ENCODE results near the gene HOXB4.
A peak's percentile ranks its signal among the peaks of the same experiment; 100 is the strongest.

HOXB4 gene

GRCh38 chr17:48577946-48578615 is at the start of gene HOXB4:
Gene HOXB4 (minus strand): TSS chr17:48578350. CDS start chr17:48578319, 31 bp downstream.
- DNase-seq: no peak

DNA sequence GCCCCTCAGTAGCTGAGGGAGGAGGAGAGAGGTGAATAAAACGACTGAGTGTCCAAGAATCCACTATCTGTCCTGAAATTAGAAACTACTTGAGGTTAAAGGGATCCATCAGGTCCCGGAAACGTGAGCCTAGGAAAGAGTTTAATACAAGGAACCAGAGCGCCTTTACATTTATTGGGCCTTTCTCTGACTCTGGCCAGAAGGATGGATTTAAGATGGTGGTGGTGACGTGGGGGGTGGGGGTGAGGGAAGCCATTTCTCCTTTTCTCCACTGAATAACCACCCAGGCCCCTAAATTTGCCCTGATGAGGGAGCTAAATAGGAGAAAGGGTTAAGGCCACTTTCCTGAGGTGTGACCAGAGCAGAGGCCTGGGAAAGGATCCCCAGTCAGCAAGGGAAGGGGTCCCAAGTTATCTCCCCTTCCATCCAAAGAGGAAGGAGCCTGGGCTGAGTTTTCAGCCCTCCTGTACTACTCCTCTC is 49.0 kb upstream of the HOXB4 start:
- no peak for DNase-seq

GRCh38 chr17:48626245-48627117 is 48.3 kb upstream of the HOXB4 start, which contains the start of gene HOXB9:
Gene HOXB9 (minus strand): TSS chr17:48626358. CDS start chr17:48626269, 89 bp downstream.
- no peak for DNase-seq

DNA sequence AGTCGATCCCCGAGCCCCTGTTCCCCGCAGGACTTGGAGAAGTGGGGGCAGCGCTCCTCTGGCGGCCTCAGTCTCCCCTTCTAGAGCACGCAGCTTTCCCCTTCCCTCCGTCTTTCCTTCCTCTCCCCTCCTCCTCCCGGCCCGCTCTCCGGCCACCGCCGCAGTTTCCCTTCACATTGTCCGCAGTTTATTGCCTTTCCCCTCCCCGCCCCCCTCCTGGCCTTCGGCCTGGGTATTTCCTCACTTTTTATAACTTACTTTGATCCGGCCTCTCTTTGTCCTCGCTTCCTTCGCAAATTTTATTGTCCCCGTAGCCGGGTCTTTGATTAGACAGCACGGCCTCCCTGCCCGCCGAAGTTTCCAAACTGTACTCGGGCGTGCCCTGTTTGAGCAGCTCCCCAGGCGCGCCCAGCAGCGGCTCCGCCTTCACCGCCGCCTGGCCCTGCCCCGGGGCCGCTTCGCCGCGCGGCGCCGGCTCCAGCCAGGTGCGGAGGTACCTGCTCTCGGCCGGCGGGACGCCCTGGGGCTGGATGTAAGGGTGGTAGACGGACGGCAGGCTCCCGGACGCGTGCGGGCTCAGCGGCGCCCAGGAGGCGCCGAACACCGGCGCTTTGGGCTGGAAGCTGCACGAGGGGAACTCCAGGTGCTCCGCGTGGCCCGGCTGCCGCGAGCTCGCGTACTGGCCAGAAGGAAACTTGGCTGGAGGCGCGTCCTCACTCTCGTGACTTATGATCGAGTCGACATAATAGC is 47.5 kb upstream of the HOXB4 start:
- DNase-seq: peak; percentile 8

- peak; percentile 5 for DNase-seq
These were observed 46.7 kb upstream of the HOXB4 start for GRCh38 chr17:48624544-48625494.

DNA sequence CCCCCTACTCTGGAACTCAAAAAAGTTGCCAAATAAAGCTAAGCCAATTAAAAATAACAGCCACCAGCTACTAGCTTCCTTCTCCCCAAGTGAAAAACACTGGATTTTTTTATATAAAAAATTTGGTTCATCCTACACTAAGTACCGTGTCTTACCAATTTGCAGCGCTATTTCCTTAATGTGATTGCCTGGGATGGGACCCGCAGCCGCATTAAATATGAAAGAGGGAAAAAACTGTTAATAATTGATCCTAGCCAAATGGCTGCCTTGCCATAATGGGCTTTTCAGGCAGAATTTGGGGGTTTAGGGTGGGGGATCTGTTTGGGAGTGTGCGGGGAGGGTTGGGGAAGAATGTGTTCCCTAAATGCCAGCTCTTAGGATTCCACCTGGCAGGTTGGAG is 46.0 kb upstream of the HOXB4 start:
- DNase-seq: no peak

- no peak for DNase-seq
These were observed 45.4 kb upstream of the HOXB4 start for GRCh38 chr17:48623583-48623982.

GRCh38 chr17:48622857-48623256 is 44.7 kb upstream of the HOXB4 start:
- no peak for DNase-seq

DNA sequence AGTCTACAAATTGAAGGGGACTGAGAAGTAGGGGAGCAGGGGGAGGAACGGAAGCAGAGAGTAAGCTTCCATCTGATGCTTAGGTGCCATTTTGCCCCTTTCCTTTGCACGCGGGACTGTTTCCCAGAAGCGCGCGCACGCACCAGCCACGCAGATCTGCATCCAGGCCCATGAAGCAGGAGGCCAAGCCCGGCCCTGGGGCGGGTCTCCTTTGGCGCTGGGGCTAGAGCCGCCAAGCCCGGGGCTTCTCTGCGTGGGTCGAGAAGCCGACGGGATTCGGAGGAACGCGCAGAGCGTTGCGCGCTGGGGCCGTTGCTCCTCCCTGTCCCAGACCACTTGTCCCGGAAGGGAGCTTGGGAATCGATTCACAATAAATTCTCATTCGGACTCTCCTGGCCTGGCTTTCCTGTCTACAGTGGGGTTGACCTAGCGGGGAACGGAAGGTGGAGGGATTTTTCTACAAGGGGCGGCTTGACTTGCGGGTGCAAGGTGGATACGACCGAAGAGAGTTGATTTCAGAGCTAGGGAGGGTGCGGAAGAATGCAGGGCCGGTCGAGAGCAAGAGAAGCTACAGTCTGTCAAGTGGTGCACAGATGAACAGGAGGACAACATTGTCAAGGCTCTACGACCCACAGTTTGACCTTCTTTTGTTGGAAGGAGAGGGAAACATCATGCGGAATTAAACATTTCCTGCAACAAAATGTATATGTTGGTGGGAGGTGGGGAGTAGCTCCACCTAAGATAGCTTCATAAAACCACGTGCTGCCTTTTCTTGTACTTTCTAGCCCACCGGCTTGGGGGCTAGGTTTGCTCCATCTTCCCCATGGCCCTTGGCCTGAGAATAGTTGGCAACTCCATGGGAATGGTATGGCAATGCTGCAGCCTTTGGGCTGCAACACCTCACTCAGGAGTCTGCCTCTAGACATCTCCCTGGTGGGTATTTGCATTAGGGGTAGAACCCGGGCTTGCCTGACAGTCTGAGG is 43.6 kb upstream of the HOXB4 start:
- DNase-seq: no peak

DNA sequence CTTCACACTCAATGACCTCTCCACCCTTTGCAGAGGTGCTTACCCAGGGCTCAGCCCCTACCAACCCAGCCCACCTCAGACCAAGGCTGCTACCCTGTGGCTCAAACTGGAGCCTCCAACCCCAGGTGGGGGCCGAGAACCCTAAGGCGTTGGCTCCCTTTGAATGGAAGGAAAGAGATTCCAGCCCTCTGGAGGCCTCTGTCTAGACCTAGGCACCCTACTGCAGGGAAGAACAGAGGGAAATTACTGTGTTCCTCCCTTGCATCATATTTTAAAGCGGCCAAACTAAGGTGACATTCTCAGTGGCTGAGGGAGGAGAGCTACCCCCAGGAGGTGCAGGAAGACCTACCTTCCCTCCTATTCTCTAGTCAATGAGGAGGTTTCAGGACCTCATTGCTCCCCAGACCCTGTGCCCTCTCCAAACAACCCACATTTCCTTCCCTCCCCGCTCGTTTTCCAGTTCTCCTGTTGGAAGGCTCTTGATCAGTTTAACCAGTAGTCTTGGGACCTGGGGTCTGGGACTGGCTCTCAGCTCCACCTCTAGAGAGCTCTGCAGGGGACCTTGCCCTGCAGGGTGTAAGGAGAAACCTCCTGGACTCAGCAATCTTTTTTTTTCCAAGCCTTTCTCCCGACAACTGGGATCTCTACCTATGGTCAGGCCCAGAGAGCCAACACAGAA is 42.5 kb upstream of the HOXB4 start:
- DNase-seq: no peak

DNA sequence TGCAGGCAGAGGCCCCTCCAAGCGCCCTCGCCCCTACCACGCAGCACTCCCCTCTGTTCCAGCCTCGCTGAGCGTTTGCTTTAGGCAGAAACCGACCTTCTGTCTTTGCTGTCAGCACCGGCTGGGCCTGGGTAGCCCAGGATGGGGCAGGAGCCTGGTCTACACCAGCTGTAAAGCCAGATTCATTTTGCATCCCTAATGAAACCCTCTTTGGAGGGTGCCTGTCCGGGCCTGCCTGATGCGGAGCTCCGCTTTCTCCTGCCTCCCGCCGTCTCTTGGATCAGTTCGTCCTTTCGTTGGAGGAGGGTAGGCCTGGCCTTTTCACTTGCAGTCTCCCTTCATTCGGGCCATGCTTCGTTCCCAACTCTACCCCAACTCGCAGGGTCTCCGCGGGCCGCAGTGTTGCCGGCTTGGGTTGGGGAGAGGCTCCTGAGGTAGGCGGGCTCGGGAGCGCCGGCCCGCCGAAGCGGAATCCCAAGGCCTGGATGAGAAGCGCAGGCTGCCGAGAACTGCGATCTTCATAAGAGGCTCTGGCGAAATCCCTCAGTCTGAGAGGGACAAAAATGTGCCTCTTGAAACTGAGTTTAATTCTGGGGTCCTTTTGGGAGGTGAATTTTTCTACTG is 41.8 kb upstream of the HOXB4 start:
- DNase-seq: no peak

GRCh38 chr17:48618256-48618896 is 40.2 kb upstream of the HOXB4 start:
- peak; percentile 57 for DNase-seq

GRCh38 chr17:48617471-48618255 is 39.5 kb upstream of the HOXB4 start:
- no peak for DNase-seq

DNA sequence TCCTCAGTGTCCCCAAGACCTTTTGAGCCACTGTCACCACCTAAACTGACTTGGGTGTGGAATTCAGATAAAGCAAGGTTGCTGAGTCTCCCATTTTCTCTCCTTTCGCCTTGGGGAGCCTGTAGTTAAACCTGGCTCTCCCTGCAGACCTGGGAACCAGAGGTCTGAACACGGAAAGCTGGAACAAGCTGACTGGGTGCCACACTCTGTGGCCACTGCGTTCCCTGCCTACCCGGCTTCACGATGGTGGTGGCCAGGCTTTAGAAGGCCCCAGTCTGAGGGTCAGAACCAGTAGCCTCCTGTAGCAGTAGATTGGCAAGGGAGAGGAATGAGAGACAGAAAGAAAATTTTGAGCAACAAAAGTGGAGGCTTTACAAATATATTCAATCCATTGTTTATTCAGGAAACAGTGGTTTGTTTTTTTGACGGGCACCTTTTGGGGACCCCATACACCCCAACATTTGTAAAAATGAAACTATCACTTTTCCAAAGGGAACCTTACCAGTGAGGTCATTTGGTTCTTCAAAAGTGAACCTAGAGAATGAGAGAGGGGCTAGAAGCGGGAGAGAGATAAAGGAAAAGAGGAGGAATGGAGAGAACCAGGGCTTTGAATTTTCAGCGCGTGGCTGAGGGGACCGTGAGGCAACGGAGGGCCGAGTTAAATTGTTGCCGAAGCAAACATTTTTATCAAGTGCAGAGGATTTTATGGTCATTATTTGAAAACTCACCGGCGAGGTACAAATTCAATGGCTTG is 38.7 kb upstream of the HOXB4 start:
- no peak for DNase-seq

DNA sequence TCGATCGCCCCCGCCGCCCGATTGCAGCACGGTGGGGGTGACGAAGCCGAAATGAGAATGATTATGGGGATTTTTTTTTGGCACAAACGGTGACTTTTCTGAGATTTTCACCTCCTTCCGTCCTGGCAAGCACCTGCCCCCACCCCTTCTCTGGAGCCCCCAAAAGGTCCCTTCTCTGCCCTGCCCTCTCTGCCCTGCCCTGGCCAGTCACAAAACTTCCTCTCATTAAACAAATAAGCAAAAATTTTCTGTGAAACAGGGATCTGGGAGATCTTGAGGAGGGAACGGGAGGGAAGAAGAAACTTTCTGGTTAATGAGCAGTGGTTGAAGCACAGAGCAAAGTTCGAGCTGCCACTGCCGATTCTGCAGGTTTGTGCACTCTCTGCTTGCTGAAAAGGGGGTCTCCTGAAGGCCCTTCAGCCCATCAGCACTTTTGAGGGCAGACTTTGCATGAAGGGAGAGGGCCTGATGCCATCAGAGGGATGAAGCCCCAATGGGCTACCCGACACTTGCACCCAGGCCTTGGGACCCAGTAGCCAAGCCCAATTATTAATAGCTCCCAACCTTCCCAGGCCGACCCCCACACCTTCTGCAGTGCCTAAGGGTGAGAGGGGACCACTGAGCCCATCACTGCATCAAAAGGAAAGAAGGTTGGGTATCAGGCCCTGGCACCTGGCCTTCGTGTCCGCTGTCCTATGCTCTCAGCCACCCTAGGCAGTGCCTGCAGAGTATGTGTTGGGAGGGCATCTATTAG is 38.0 kb upstream of the HOXB4 start:
- DNase-seq: no peak

- no peak for DNase-seq
These were observed 37.2 kb upstream of the HOXB4 start, which contains the start of gene HOXB8 for GRCh38 chr17:48615047-48615962. Gene HOXB8 (minus strand): TSS chr17:48615292. CDS start chr17:48614704, 588 bp downstream.

Measured in NCI-H2171 treated with DMSO at 0.1 percent for 48 hours (cell line).